Stimulated activated CD8-positive, alpha-beta memory T cell treated with anti-CD3 and anti-CD28 coated beads, Interleukin-4, amount 100 ng/mL, for 4 hours (primary cell): ENCODE results near the gene NAXD.
"Not testable (repeated sequence)": the region's sequence is repeated elsewhere in the genome, so short reads cannot be mapped to it uniquely, and the experiment has no call there.

Source experiments
- DNase-seq, 2 donors: peaks; one replicate each; pipeline ENCODE4 v3.0.0-alpha.2; 2020; ENCODE audit warnings: low read depth in 2 of 2, low spot score in 1 of 2

The NAXD gene

GRCh38 chr13:110662777-110663443 lies 47.6 kb downstream of the NAXD start:
- no peak for DNase-seq

GRCh38 chr13:110663491-110663890 lies 48.1 kb downstream of the NAXD start:
- no peak for DNase-seq

- no peak for DNase-seq
Measured at GRCh38 chr13:110664041-110664440, 48.7 kb downstream of the NAXD start.

- no peak for DNase-seq
Measured at GRCh38 chr13:110664673-110665072, 49.3 kb downstream of the NAXD start.

- DNase-seq: no peak
Measured at GRCh38 chr13:110665491-110666254, 50.3 kb downstream of the NAXD start.

GRCh38 chr13:110666255-110666533 lies 50.8 kb downstream of the NAXD start:
- no peak for DNase-seq

GRCh38 chr13:110669036-110669435 lies 53.7 kb downstream of the NAXD start:
- no peak for DNase-seq

GRCh38 chr13:110669814-110670213 lies 54.5 kb downstream of the NAXD start:
- not testable (repeated sequence) for DNase-seq

GRCh38 chr13:110676595-110677587 lies 61.5 kb downstream of the NAXD start:
- no peak for DNase-seq

GRCh38 chr13:110677731-110678545 lies 62.6 kb downstream of the NAXD start:
- DNase-seq: no peak

GRCh38 chr13:110680852-110681251 lies 65.5 kb downstream of the NAXD start:
- DNase-seq: no peak

- no peak for DNase-seq
Measured at GRCh38 chr13:110681868-110682550, 66.7 kb downstream of the NAXD start.

- DNase-seq: no peak
Measured at GRCh38 chr13:110682746-110683145, 67.4 kb downstream of the NAXD start.

- DNase-seq: no peak
Measured at GRCh38 chr13:110683203-110683883, 68.0 kb downstream of the NAXD start.

GRCh38 chr13:110683921-110684320 lies 68.6 kb downstream of the NAXD start:
- DNase-seq: no peak

GRCh38 chr13:110684388-110685056 lies 69.2 kb downstream of the NAXD start:
- no peak for DNase-seq

GRCh38 chr13:110685305-110686020 lies 70.1 kb downstream of the NAXD start:
- no peak for DNase-seq

GRCh38 chr13:110687736-110688135 lies 72.4 kb downstream of the NAXD start:
- no peak for DNase-seq

- no peak for DNase-seq
Measured at GRCh38 chr13:110689041-110689440, 73.7 kb downstream of the NAXD start.
